SU-DHL-6 (cell line): ENCODE results near the gene YWHAQ.

Experiments
- H2AFZ ChIP-seq: fragments of 200-600 bp; sonication (generic); 2 replicates; pipeline ENCODE4 v1.6.1; 2014; ENCODE audit warnings: low read depth, mild to moderate bottlenecking, moderate library complexity, mixed read lengths, antibody characterized with exemption, low read length; ENCODE audit not compliant: severe bottlenecking
- H3F3A ChIP-seq: fragments of 200-600 bp; shearing (Covaris generic); 2 replicates; pipeline ENCODE4 v1.6.0; 2016; ENCODE audit warnings: antibody characterized with exemption, mild to moderate bottlenecking; ENCODE audit not compliant: insufficient read depth
- H3K27ac ChIP-seq: fragments of 200-600 bp; sonication (generic); 2 replicates; pipeline ENCODE4 v1.5.1; 2016; ENCODE audit warnings: low read depth, mild to moderate bottlenecking, low read length, moderate library complexity, mixed read lengths
- H3K27me3 ChIP-seq: fragments of 200-600 bp; sonication (generic), shearing (Covaris generic); 2 replicates; pipeline ENCODE4 v1.6.0; 2014; ENCODE audit warnings: mild to moderate bottlenecking, low read length
- H3K36me3 ChIP-seq: fragments of 200-600 bp; sonication (generic); 2 replicates; pipeline ENCODE4 v1.6.1; 2014; ENCODE audit warnings: mild to moderate bottlenecking, low read length, mixed read lengths
- H3K4me2 ChIP-seq: fragments of 300-600, 200-600 bp; shearing (Covaris generic), sonication (generic); 2 replicates; pipeline ENCODE4 v1.6.0; 2014; ENCODE audit warnings: low read length, low read depth, mild to moderate bottlenecking; ENCODE audit not compliant: poor library complexity, severe bottlenecking
- H3K4me3 ChIP-seq: fragments of 200-600 bp; sonication (generic); 2 replicates; pipeline ENCODE4 v1.5.1; 2014; ENCODE audit warnings: antibody characterized with exemption, low read length, mild to moderate bottlenecking, mixed read lengths; ENCODE audit not compliant: insufficient read depth, poor library complexity, severe bottlenecking
- H3K79me2 ChIP-seq: fragments of 200-600 bp; sonication (generic); 2 replicates; pipeline ENCODE4 v1.6.1; 2014; ENCODE audit warnings: mild to moderate bottlenecking, low read length, moderate library complexity; ENCODE audit not compliant: insufficient read depth
- H3K9ac ChIP-seq: fragments of 200-600 bp; sonication (generic); 2 replicates; pipeline ENCODE4 v1.7.0; 2014; ENCODE audit warnings: mild to moderate bottlenecking, low read length
- H3K9me2 ChIP-seq: fragments of 200-600 bp; sonication (generic); replicated peaks from 2 replicates; pipeline ENCODE4 v1.6.1; 2014; ENCODE audit warnings: low read length; ENCODE audit not compliant: insufficient read depth
- H3K9me3 ChIP-seq: fragments of 200-600 bp; sonication (generic); 2 replicates; pipeline ENCODE4 v1.6.1; 2014; ENCODE audit warnings: low read length, mixed read lengths; ENCODE audit not compliant: insufficient read depth
- H4K20me1 ChIP-seq: fragments of 200-600 bp; sonication (generic); 2 replicates; pipeline ENCODE4 v1.6.1; 2014; ENCODE audit warnings: low read depth, mild to moderate bottlenecking, antibody characterized with exemption, low read length, moderate library complexity, mixed read lengths
- CTCF ChIP-seq: fragments of 200-600 bp; sonication (generic); IDR thresholded peaks from one replicate; pipeline ENCODE4 v1.5.1; 2017; ENCODE audit warnings: antibody characterized with exemption, mild to moderate bottlenecking, low read length, moderate library complexity; ENCODE audit not compliant: insufficient read depth, poor library complexity, severe bottlenecking
- EZH2phosphoT487 ChIP-seq: fragments of 200-600 bp; sonication (generic), shearing (Covaris generic); conservative IDR thresholded peaks from 2 replicates; pipeline ENCODE4 v1.6.1; 2018; ENCODE audit warnings: mild to moderate bottlenecking, antibody characterized with exemption, low read length, moderate library complexity, mixed read lengths

Gene YWHAQ

GRCh38 chr2:9678544-9678943, 47.7 kb upstream of the YWHAQ start:
- H2AFZ ChIP-seq = no peak overlapping the region
- TF ChIP-seq EZH2phosphoT487 (no peak), CTCF (no peak)

GRCh38 chr2:9675415-9676351, 44.9 kb upstream of the YWHAQ start:
- H3F3A ChIP-seq = no peaks in the 10 kb centered on the region
- H3K9me3 ChIP-seq = no peaks in the 10 kb centered on the region
- no peak overlapping the region for H3K27ac ChIP-seq
- H3K27me3 ChIP-seq = no peaks in the 10 kb centered on the region
- no peak overlapping the region for H3K4me2 ChIP-seq
- H3K9me2 ChIP-seq = no peaks in the 10 kb centered on the region
- H3K9ac ChIP-seq = no peak overlapping the region
- no peaks in the 10 kb centered on the region for H3K79me2 ChIP-seq
- H3K4me3 ChIP-seq = no peak overlapping the region
- TF ChIP-seq CTCF = no peak
- TF ChIP-seq EZH2phosphoT487 = no peak
- no peaks in the 10 kb centered on the region for H4K20me1 ChIP-seq
- H2AFZ ChIP-seq = no peak overlapping the region
- no peaks in the 10 kb centered on the region for H3K36me3 ChIP-seq

More at GRCh38 chr2:9678544-9678943, 47.7 kb upstream of the YWHAQ start:
- Histone ChIP-seq H3K79me2 (no peaks in the 10 kb centered on the region), H3K9me2 (no peaks in the 10 kb centered on the region), H3K4me2 (no peak overlapping the region), H3K27ac (no peak overlapping the region), H3K9ac (no peak overlapping the region), H3K4me3 (no peak overlapping the region), H3K36me3 (no peaks in the 10 kb centered on the region), H3F3A (no peaks in the 10 kb centered on the region), H3K9me3 (no peaks in the 10 kb centered on the region), H4K20me1 (no peaks in the 10 kb centered on the region), H3K27me3 (no peaks in the 10 kb centered on the region)

GRCh38 chr2:9674891-9675414, 44.2 kb upstream of the YWHAQ start:
- Histone ChIP-seq H3K79me2 (no peaks in the 10 kb centered on the region), H3K27ac (no peak overlapping the region), H2AFZ (no peak overlapping the region), H3K9me3 (no peaks in the 10 kb centered on the region), H3K27me3 (no peaks in the 10 kb centered on the region), H4K20me1 (no peaks in the 10 kb centered on the region), H3K4me2 (no peak overlapping the region), H3K36me3 (no peaks in the 10 kb centered on the region), H3F3A (no peaks in the 10 kb centered on the region), H3K9me2 (no peaks in the 10 kb centered on the region), H3K4me3 (no peak overlapping the region), H3K9ac (no peak overlapping the region)
- TF ChIP-seq CTCF = no peak
- no peak for TF ChIP-seq EZH2phosphoT487
